HG03439 (cell line): Measurements from ENCODE around the gene INSIG2.
"Not testable (repeated sequence)": the region's sequence is repeated elsewhere in the genome, so short reads cannot be mapped to it uniquely, and the experiment has no call there.

Experiments used
- ATAC-seq: cut with Tn5 transposase; IDR thresholded peaks from one replicate; pipeline ENCODE4 v1.9.1; 2021; ENCODE audit warnings: mild to moderate bottlenecking, moderate library complexity; ENCODE audit not compliant: unreplicated experiment

INSIG2 gene

GRCh38 chr2:118059919-118060478, 28.3 kb upstream of the INSIG2 start:
- no peak for ATAC-seq

- peak; percentile 80 for ATAC-seq
Observed at GRCh38 chr2:118061135-118061955, 26.9 kb upstream of the INSIG2 start.

GRCh38 chr2:118062048-118062447, 26.2 kb upstream of the INSIG2 start:
- ATAC-seq = no peak

GRCh38 chr2:118062669-118063068, 25.6 kb upstream of the INSIG2 start:
- ATAC-seq = no peak

GRCh38 chr2:118065015-118065706, 23.1 kb upstream of the INSIG2 start:
- ATAC-seq = no peak

GRCh38 chr2:118065921-118066511, 22.3 kb upstream of the INSIG2 start:
- no peak for ATAC-seq

- ATAC-seq = no peak
Observed at GRCh38 chr2:118077636-118078247, 10.5 kb upstream of the INSIG2 start.

GRCh38 chr2:118078734-118079133, 9.5 kb upstream of the INSIG2 start:
- ATAC-seq = no peak

GRCh38 chr2:118084491-118085089, 3.7 kb upstream of the INSIG2 start:
- no peak for ATAC-seq

- no peak for ATAC-seq
Observed at GRCh38 chr2:118085173-118086023, 2.9 kb upstream of the INSIG2 start.

- no peak for ATAC-seq
Observed at GRCh38 chr2:118086024-118086633, 2.1 kb upstream of the INSIG2 start.

- no peak for ATAC-seq
Observed at GRCh38 chr2:118089139-118089800, 999 bp downstream of the INSIG2 start.

- no peak for ATAC-seq
Observed at GRCh38 chr2:118090387-118091139, 2.3 kb downstream of the INSIG2 start.

GRCh38 chr2:118091140-118091478, 2.8 kb downstream of the INSIG2 start:
- ATAC-seq = no peak

GRCh38 chr2:118091631-118092030, 3.4 kb downstream of the INSIG2 start:
- ATAC-seq = no peak

GRCh38 chr2:118094102-118094501, 5.8 kb downstream of the INSIG2 start:
- ATAC-seq = not testable (repeated sequence)

- ATAC-seq = no peak
Observed at GRCh38 chr2:118094503-118094902, 6.2 kb downstream of the INSIG2 start.

- no peak for ATAC-seq
Observed at GRCh38 chr2:118095610-118096009, 7.3 kb downstream of the INSIG2 start.
